H1 (cell line): ENCODE results near the gene SPOCD1. TPM values are rescaled to one million over a fixed set of nuclear protein-coding genes. Genes with fewer than 3 reads are reported as not detected.

ENCODE experiments used
- BCL11A ChIP-seq, 2 experiments: IDR thresholded peaks; one replicate each; pipeline ENCODE4 v1.6.1; 2011; ENCODE audit warnings: low read depth in 2 of 2, low read length in 2 of 2, mild to moderate bottlenecking in 2 of 2
- CBX8 ChIP-seq: fragments of 300-800, 300-1000 bp; sonication (generic); IDR thresholded peaks from 2 replicates; pipeline ENCODE4 v1.7.1; 2016; ENCODE audit warnings: low read depth, low read length, borderline replicate concordance
- CHD7 ChIP-seq: fragments of 300-600 bp; sonication (generic); IDR thresholded peaks from 2 replicates; pipeline ENCODE4 v1.7.1; 2012; ENCODE audit warnings: low read length, moderate library complexity, mild to moderate bottlenecking, inconsistent platforms; ENCODE audit not compliant: insufficient replicate concordance
- CREB1 ChIP-seq: IDR thresholded peaks from 2 replicates; pipeline ENCODE4 v1.6.1; 2012; ENCODE audit warnings: inconsistent platforms
- KDM4A ChIP-seq: IDR thresholded peaks from one replicate; pipeline ENCODE4 v1.7.1; 2012; ENCODE audit warnings: low read depth, mild to moderate bottlenecking, moderate library complexity, low read length, inconsistent platforms; ENCODE audit not compliant: severe bottlenecking
- RBBP5 ChIP-seq: IDR thresholded peaks from 2 replicates; pipeline ENCODE4 v1.7.1; 2012; ENCODE audit warnings: low read depth, mild to moderate bottlenecking, inconsistent platforms, low read length, moderate library complexity, borderline replicate concordance
- TAF1 ChIP-seq: IDR thresholded peaks from 2 replicates; pipeline ENCODE4 v1.6.1; 2011; ENCODE audit warnings: mild to moderate bottlenecking, low read depth, low read length
- polyA plus RNA-seq, 7 experiments: library from polyadenylated mRNA; depleted of rRNA in 3 of 7; stranded (reverse) in 5 of 7; unstranded in 2 of 7; fragments of >200 nt in 5 of 7; fragments of 200-250 nt in 2 of 7; gene quantifications; 1 replicate in 5 of 7; 2 replicates in 1 of 7; 4 replicates in 1 of 7; pipeline versions ENCODE4 v1.2.1 to v1.2.3, GENCODE V29; 2011 to 2013; ENCODE audit warnings: missing spikeins in 2 of 7, mixed read lengths in 2 of 7
- total RNA-seq: library from RNA; stranded (reverse); fragmentation: NEBNext Ultra II Directional; extraction: Animal tissue kit (Norgen Biotek cat#: 25700); gene quantifications from 2 replicates; pipeline ENCODE4 v1.2.1, GENCODE V29; 2021

The SPOCD1 gene
- total and polyA plus RNA-seq, 2 of the 8 experiments (the other 6 are each of a cell fraction or from before 2014, with no cell fraction given): 1.8 to 2.9 TPM

- TF ChIP-seq RBBP5: no peak
- no peak for TF ChIP-seq BCL11A (IDR thresholded peaks at IDR 0.05; ENCODE audit: low read depth in 2 of 2, low read length in 2 of 2)
- no peak for TF ChIP-seq KDM4A
- no peak for TF ChIP-seq CHD7
- no peak for TF ChIP-seq CBX8
- TF ChIP-seq TAF1: no peak
- TF ChIP-seq CREB1: no peak
Measured at GRCh38 chr1:31783846-31784245, 32.0 kb downstream of the SPOCD1 start (continued).
